GM20000 (cell line): ENCODE measurements around the gene POMT1.

Experiments used
- DNase-seq: peaks from one replicate; pipeline ENCODE4 v3.0.0; 2012; ENCODE audit warnings: low spot score
- CTCF ChIP-seq: IDR thresholded peaks from 2 replicates; pipeline ENCODE4 v1.5.1; 2012; ENCODE audit warnings: mild to moderate bottlenecking, control low read depth; ENCODE audit errors: extremely low read depth, missing control alignments

Gene POMT1

GRCh38 chr9:131528886-131529505 is 26.3 kb downstream of the POMT1 start:
- peak; percentile 11 for DNase-seq
- no peak for TF ChIP-seq CTCF

GRCh38 chr9:131529597-131530545 is 27.2 kb downstream of the POMT1 start:
- peak; percentile 42 for DNase-seq
- no peak for TF ChIP-seq CTCF

GRCh38 chr9:131530546-131530919 is 27.8 kb downstream of the POMT1 start:
- TF ChIP-seq CTCF, result no peak
- peak; percentile 70 for DNase-seq

GRCh38 chr9:131530920-131531832 is 28.5 kb downstream of the POMT1 start, which contains the start of gene UCK1:
UCK1 (minus strand) TSS chr9:131531263; CDS start chr9:131531174, 89 bp downstream.
- TF ChIP-seq CTCF, result no peak
- DNase-seq, result peak; percentile 100

GRCh38 chr9:131534721-131535237 is 32.1 kb downstream of the POMT1 start:
- TF ChIP-seq CTCF, result no peak
- no peak for DNase-seq

- DNase-seq, result no peak
- TF ChIP-seq CTCF, result no peak
These were observed 35.2 kb downstream of the POMT1 start for GRCh38 chr9:131537946-131538345.
